ENCODE results near the gene AAK1.
A peak's percentile ranks its signal among the peaks of the same experiment; 100 is the strongest.
"Not testable (repeated sequence)": the region's sequence is repeated elsewhere in the genome, so short reads cannot be mapped to it uniquely, and the experiment has no call there.

Gene AAK1

GRCh38 chr2:69634196-69634821 lies 9.2 kb downstream of the AAK1 start:
- no peak for DNase-seq
- intact Hi-C loops (cut with DNase I), result no loop called here

GRCh38 chr2:69631402-69631801 lies 12.1 kb downstream of the AAK1 start:
- no peak for DNase-seq
- intact Hi-C loops (cut with DNase I), result no loop called here

- no peak for DNase-seq
- intact Hi-C loops (cut with DNase I), result no loop called here
Measured at GRCh38 chr2:69629921-69630608, 13.5 kb downstream of the AAK1 start.

GRCh38 chr2:69628325-69629021 lies 15.1 kb downstream of the AAK1 start:
- intact Hi-C loops (cut with DNase I), result no loop called here
- DNase-seq, result no peak

GRCh38 chr2:69625078-69625795 lies 18.3 kb downstream of the AAK1 start:
- intact Hi-C loops (cut with DNase I), result no loop called here
- DNase-seq, result no peak

- peak in 1 of 42 donors; percentile 17 for DNase-seq
- intact Hi-C loops (cut with DNase I), result no loop called here
Measured at GRCh38 chr2:69624611-69625010, 18.9 kb downstream of the AAK1 start.

GRCh38 chr2:69624131-69624530 lies 19.4 kb downstream of the AAK1 start:
- intact Hi-C loops (cut with DNase I), result no loop called here

GRCh38 chr2:69623236-69623635 lies 20.3 kb downstream of the AAK1 start:
- no peak for DNase-seq
- intact Hi-C loops (cut with DNase I), result no loop called here

More at GRCh38 chr2:69624131-69624530, 19.4 kb downstream of the AAK1 start:
- no peak for DNase-seq

- not testable (repeated sequence) for DNase-seq
Measured at GRCh38 chr2:69622805-69623204, 20.7 kb downstream of the AAK1 start.

GRCh38 chr2:69622017-69622540 lies 21.5 kb downstream of the AAK1 start:
- intact Hi-C loops (cut with DNase I); DNase-seq: not testable (repeated sequence)

More at GRCh38 chr2:69622805-69623204, 20.7 kb downstream of the AAK1 start:
- intact Hi-C loops (cut with DNase I), result not testable (repeated sequence)

- intact Hi-C loops (cut with DNase I), result no loop called here
- no peak for DNase-seq
Measured at GRCh38 chr2:69621440-69621839, 22.1 kb downstream of the AAK1 start.

- no peak for DNase-seq
- intact Hi-C loops (cut with DNase I), result no loop called here
Measured at GRCh38 chr2:69620870-69621269, 22.7 kb downstream of the AAK1 start.

- intact Hi-C loops (cut with DNase I), result no loop called here
- DNase-seq, result no peak
Measured at GRCh38 chr2:69619725-69620124, 23.8 kb downstream of the AAK1 start.

GRCh38 chr2:69618362-69618761 lies 25.2 kb downstream of the AAK1 start:
- no peak for DNase-seq
- intact Hi-C loops (cut with DNase I), result no loop called here

- intact Hi-C loops (cut with DNase I), result no loop called here
- DNase-seq, result no peak
Measured at GRCh38 chr2:69617744-69618143, 25.8 kb downstream of the AAK1 start.

GRCh38 chr2:69616755-69617154 lies 26.8 kb downstream of the AAK1 start:
- DNase-seq, result no peak
- intact Hi-C loops (cut with DNase I), result no loop called here

- intact Hi-C loops (cut with DNase I), result no loop called here
- DNase-seq, result no peak
Measured at GRCh38 chr2:69615969-69616368, 27.6 kb downstream of the AAK1 start.

GRCh38 chr2:69615078-69615625 lies 28.4 kb downstream of the AAK1 start:
- intact Hi-C loops (cut with DNase I), result no loop called here
- no peak for DNase-seq

- intact Hi-C loops (cut with DNase I), result no loop called here
- no peak for DNase-seq
Measured at GRCh38 chr2:69612707-69613106, 30.8 kb downstream of the AAK1 start.

All from head of caudate nucleus (tissue), 42 donors.